Right lobe of liver (tissue), 6 donors: ENCODE data around the gene NOP10. TPM values are rescaled to one million over a fixed set of nuclear protein-coding genes. Genes with fewer than 3 reads are reported as not detected.
"Not testable (repeated sequence)": the region's sequence is repeated elsewhere in the genome, so short reads cannot be mapped to it uniquely, and the experiment has no call there.

Source experiments
- ATAC-seq, 4 donors: fragments of 200-7000 bp; cut with Tn5 transposase; one replicate each; pipeline ENCODE4 v1.9.1; 2020; ENCODE audit warnings: mild to moderate bottlenecking in 4 of 4, moderate library complexity in 4 of 4
- DNase-seq, 3 donors: peaks; one replicate each; pipeline ENCODE4 v3.0.0-alpha.2; 2020
- H3K27ac ChIP-seq, 3 donors: fragments of 200-600 bp; one replicate each; pipeline ENCODE4 v1.8.0; 2022
- H3K27me3 ChIP-seq, 2 donors: fragments of 200-600 bp; one replicate each; pipeline ENCODE4 v1.8.0; 2022
- H3K36me3 ChIP-seq, 4 donors: fragments of 200-600 bp; sonication (generic) in 1 of 4; one replicate each; pipeline versions ENCODE4 v1.5.1 to v1.8.0; 2017 to 2022; ENCODE audit warnings: control low read depth in 1 of 4
- H3K4me1 ChIP-seq, 4 donors: fragments of 200-600 bp; sonication (generic) in 1 of 4; one replicate each; pipeline versions ENCODE4 v1.5.1 to v1.8.0; 2017 to 2022; ENCODE audit warnings: control low read depth in 1 of 4
- H3K4me3 ChIP-seq, 3 donors: fragments of 200-600 bp; one replicate each; pipeline ENCODE4 v1.8.0; 2022
- H3K9me3 ChIP-seq, 4 donors: fragments of 200-600 bp; sonication (generic) in 1 of 4; one replicate each; pipeline versions ENCODE4 v1.5.1 to v1.8.0; 2017 to 2022; ENCODE audit warnings: control low read depth in 1 of 4
- POLR2A ChIP-seq: fragments of 450-650 bp; IDR thresholded peaks from one replicate; pipeline ENCODE4 v1.6.1; 2017; ENCODE audit warnings: antibody characterized with exemption, mild to moderate bottlenecking
- WGBS: methylation state at CpG from one replicate; pipeline ENCODE4 v1.1.6; 2018; ENCODE audit warnings: low coverage, low lambda C conversion rate; ENCODE audit not compliant: insufficient coverage; ENCODE audit errors: missing lambda C conversion rate; 5-methylcytosine and 5-hydroxymethylcytosine counted together
- intact Hi-C, 2 donors: fragments of 100-400 bp; cut with DNase I; formaldehyde crosslinking; loops; one replicate each; pipeline versions ENCODE4 v1.11.2 to v1.14.1; 2022
- long read RNA-seq: library from polyadenylated mRNA; unstranded; transcript quantifications from one replicate; pipeline ENCODE4 v2.0.0, GENCODE V29; 2019
- total RNA-seq, 6 experiments: library from RNA; depleted of rRNA in 2 of 6; stranded (reverse); fragments of >200 nt in 2 of 6; fragmentation: NEBNext Ultra II Directional in 3 of 6; extraction: Animal tissue kit (Norgen Biotek cat#: 25700) in 3 of 6; gene quantifications; one replicate each; pipeline versions ENCODE4 v1.1.0 to v1.2.4, GENCODE V29; 2016 to 2023
- TF ChIP-seq, protein P1 (sequence below), 4 donors: fragments of 200-600 bp in 3 of 4; fragments of 450-650 bp in 1 of 4; IDR thresholded peaks; one replicate each; pipeline versions ENCODE4 v1.5.1 to v1.8.0; 2016 to 2022; ENCODE audit warnings: antibody characterized with exemption in 4 of 4, mild to moderate bottlenecking in 2 of 4
- donor health status: DM: no; HTN: yes; CAD: no.
- donor health status: DM: no; HTN: no; CAD: no.
- donor health status: DM: no; HTN: no; CAD: no.
- donor health status: DM: no; HTN: yes; CAD: no.
- donor health status: DM: no; HTN: yes; CAD: no.

Gene NOP10
- total RNA-seq = 100 to 1,000 TPM in 2 of 6 experiments, 10 to 100 TPM in 4; 59.2 to 177 (median 79.2) TPM
- long read RNA-seq, transcript NOP10-201 (2 exons, 554 nt) = major isoform, 62 of 63 reads
- long read RNA-seq, partial matches to known transcripts = 0 of 63 reads
- long read RNA-seq, other reads (novel, unspliced or antisense) = 1 of 63 reads

- Histone ChIP-seq H3K27ac (peak within 1 kb of the TSS; percentile 81 to 89 (median 83)), H3K36me3 (peaks cover 0 to 2% (median 0%) of the 10 kb centered on the region in 4 donors), H3K4me3 (peak within 1 kb of the TSS; percentile 48 to 72 (median 63)), H3K9me3 (no peaks in the 10 kb centered on the region), H3K4me1 (peaks cover 0 to 9% (median 0%) of the 10 kb centered on the region in 4 donors), H3K27me3 (no peaks in the 10 kb centered on the region)
- intact Hi-C loops = loop anchor here in 1 of 2 donors (10.0 kb wide), 1 partner anchor 242 kb away; the partner anchor contains the start of gene GOLGA8B
- 3% methylated on average over 35 of the region's 38 CpGs for WGBS
- peak; percentile 80 for TF ChIP-seq POLR2A
- TF ChIP-seq, protein P1, sequence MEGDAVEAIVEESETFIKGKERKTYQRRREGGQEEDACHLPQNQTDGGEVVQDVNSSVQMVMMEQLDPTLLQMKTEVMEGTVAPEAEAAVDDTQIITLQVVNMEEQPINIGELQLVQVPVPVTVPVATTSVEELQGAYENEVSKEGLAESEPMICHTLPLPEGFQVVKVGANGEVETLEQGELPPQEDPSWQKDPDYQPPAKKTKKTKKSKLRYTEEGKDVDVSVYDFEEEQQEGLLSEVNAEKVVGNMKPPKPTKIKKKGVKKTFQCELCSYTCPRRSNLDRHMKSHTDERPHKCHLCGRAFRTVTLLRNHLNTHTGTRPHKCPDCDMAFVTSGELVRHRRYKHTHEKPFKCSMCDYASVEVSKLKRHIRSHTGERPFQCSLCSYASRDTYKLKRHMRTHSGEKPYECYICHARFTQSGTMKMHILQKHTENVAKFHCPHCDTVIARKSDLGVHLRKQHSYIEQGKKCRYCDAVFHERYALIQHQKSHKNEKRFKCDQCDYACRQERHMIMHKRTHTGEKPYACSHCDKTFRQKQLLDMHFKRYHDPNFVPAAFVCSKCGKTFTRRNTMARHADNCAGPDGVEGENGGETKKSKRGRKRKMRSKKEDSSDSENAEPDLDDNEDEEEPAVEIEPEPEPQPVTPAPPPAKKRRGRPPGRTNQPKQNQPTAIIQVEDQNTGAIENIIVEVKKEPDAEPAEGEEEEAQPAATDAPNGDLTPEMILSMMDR (IDR thresholded peaks at IDR 0.05) = peak; percentile 94 to 97 (median 96)
- ATAC-seq (peak; percentile 94 to 98 (median 96)), DNase-seq (peak; percentile 91 to 93 (median 91))
Observed at GRCh38 chr15:34342737-34343575, at the start of gene NOP10, which contains the start of gene NUTM1. NOP10 (minus strand) TSS chr15:34343136; CDS start chr15:34343073, 63 bp downstream. NUTM1 (plus strand) TSS chr15:34343315; CDS start chr15:34343697, 382 bp downstream.

- WGBS = no CpG with 5 or more reads among the region's 16 CpGs
- DNase-seq, H3K4me3 ChIP-seq, ATAC-seq, H3K27ac ChIP-seq, intact Hi-C loops, H3K9me3 ChIP-seq, H3K36me3 ChIP-seq, H3K27me3 ChIP-seq, H3K4me1 ChIP-seq: not testable (repeated sequence)
Observed at GRCh38 chr15:34389594-34390086, 46.7 kb upstream of the NOP10 start.

- H3K27me3 ChIP-seq, H3K4me3 ChIP-seq, H3K9me3 ChIP-seq, H3K4me1 ChIP-seq, intact Hi-C loops, DNase-seq, ATAC-seq, H3K27ac ChIP-seq, H3K36me3 ChIP-seq: not testable (repeated sequence)
- WGBS = no CpG with 5 or more reads among the region's 19 CpGs
Observed at GRCh38 chr15:34381829-34382521, 39.0 kb upstream of the NOP10 start.

GRCh38 chr15:34380491-34380890 lies 37.6 kb upstream of the NOP10 start:
- H3K4me3 ChIP-seq, H3K36me3 ChIP-seq, DNase-seq, intact Hi-C loops, H3K27ac ChIP-seq, H3K4me1 ChIP-seq, ATAC-seq, H3K9me3 ChIP-seq, H3K27me3 ChIP-seq: not testable (repeated sequence)
- 83% methylated on average over 3 of the region's 4 CpGs for whole genome bisulfite sequencing

GRCh38 chr15:34376856-34377255 lies 33.9 kb upstream of the NOP10 start:
- 93% methylated on average over 2 of the region's 2 CpGs for WGBS
- intact Hi-C loops = no loop called here
- no peak for TF ChIP-seq POLR2A
- TF ChIP-seq, protein P1 (IDR thresholded peaks at IDR 0.05) = no peak

DNA sequence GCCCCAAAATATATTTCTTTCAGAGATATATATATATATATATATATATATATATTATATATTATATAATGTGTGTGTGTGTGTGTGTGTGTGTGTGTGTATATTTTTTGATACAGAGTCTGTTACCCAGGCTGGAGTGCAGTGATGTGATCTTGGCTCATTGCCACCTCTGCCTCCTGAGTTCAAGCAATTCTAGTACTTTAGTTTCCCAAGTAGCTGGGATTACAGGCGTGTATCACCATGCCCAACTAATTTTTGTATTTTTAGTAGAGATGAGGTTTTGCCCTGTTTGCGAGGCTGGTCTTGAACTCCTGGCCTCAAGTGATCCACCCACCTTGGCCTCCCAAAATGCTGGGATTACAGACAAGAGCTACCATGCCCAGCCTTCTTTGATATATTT lies 32.6 kb upstream of the NOP10 start:
- H3K27ac ChIP-seq, H3K9me3 ChIP-seq, H3K36me3 ChIP-seq, H3K27me3 ChIP-seq, H3K4me3 ChIP-seq, H3K4me1 ChIP-seq, intact Hi-C loops, ATAC-seq: not testable (repeated sequence)
- peak in 1 of 3 donors; percentile 10 for DNase-seq
- 100% methylated on average over 1 of the region's 2 CpGs for WGBS

More at GRCh38 chr15:34376856-34377255, 33.9 kb upstream of the NOP10 start:
- H3K27ac ChIP-seq = no peak overlapping the region
- no peaks in the 10 kb centered on the region for H3K4me1 ChIP-seq
- H3K36me3 ChIP-seq = no peaks in the 10 kb centered on the region
- no peak for ATAC-seq
- H3K9me3 ChIP-seq = no peaks in the 10 kb centered on the region
- no peak overlapping the region for H3K4me3 ChIP-seq
- no peaks in the 10 kb centered on the region for H3K27me3 ChIP-seq
- DNase-seq = no peak
